MM.1S (cell line): ENCODE results near the gene PPP1R12B.
"Not testable (repeated sequence)": the region's sequence is repeated elsewhere in the genome, so short reads cannot be mapped to it uniquely, and the experiment has no call there.

Experiments used
- CTCF ChIP-seq: fragments of 300-600 bp; sonication (generic); IDR thresholded peaks from 2 replicates; pipeline ENCODE4 v1.5.1; 2016; ENCODE audit warnings: antibody characterized with exemption, low read length, mixed read lengths
- EZH2 ChIP-seq: fragments of 300-600 bp; sonication (generic); optimal IDR thresholded peaks from 2 replicates; pipeline ENCODE3; 2017; ENCODE audit warnings: low read depth, mild to moderate bottlenecking, antibody characterized with exemption, low read length, mixed read lengths

GRCh38 chr1:202422709-202423108, 74.2 kb downstream of the PPP1R12B start:
- TF ChIP-seq CTCF, EZH2: not testable (repeated sequence)
